Upper lobe of right lung (tissue), 1 donor: ENCODE results near the gene EIF4EBP2. TPM values are rescaled to one million over a fixed set of nuclear protein-coding genes. Genes with fewer than 3 reads are reported as not detected.
A peak's percentile ranks its signal among the peaks of the same experiment; 100 is the strongest.

ENCODE experiments used
- ATAC-seq: fragments of 200-7000 bp; cut with Tn5 transposase; one replicate; pipeline ENCODE4 v1.9.1; 2020; ENCODE audit warnings: mild to moderate bottlenecking, moderate library complexity
- DNase-seq: peaks from one replicate; pipeline ENCODE4 v3.0.0-alpha.2; 2020
- H3K27ac ChIP-seq: fragments of 200-600 bp; one replicate; pipeline ENCODE4 v1.8.0; 2022
- H3K27me3 ChIP-seq: fragments of 200-600 bp; one replicate; pipeline ENCODE4 v1.8.0; 2022; ENCODE audit warnings: mild to moderate bottlenecking
- H3K36me3 ChIP-seq: fragments of 200-600 bp; one replicate; pipeline ENCODE4 v1.8.0; 2022
- H3K4me1 ChIP-seq: fragments of 200-600 bp; one replicate; pipeline ENCODE4 v1.8.0; 2022
- H3K4me3 ChIP-seq: fragments of 200-600 bp; one replicate; pipeline ENCODE4 v1.8.0; 2022; ENCODE audit warnings: mild to moderate bottlenecking
- H3K9me3 ChIP-seq: fragments of 200-600 bp; one replicate; pipeline ENCODE4 v1.8.0; 2022
- CTCF ChIP-seq: fragments of 200-600 bp; IDR thresholded peaks from one replicate; pipeline ENCODE4 v1.8.0; 2022; ENCODE audit warnings: antibody characterized with exemption
- intact Hi-C: fragments of 100-400 bp; cut with DNase I; formaldehyde crosslinking; loops from one replicate; pipeline ENCODE4 v1.11.0; 2022
- total RNA-seq: library from RNA; stranded (reverse); fragmentation: NEBNext Ultra II Directional; extraction: Animal tissue kit (Norgen Biotek cat#: 25700); gene quantifications from one replicate; pipeline ENCODE4 v1.2.1, GENCODE V29; 2021
- donor health status: DM: no; HTN: yes; CAD: no; lungs with severe emphysema.

The EIF4EBP2 gene
- total RNA-seq, 1 donor from 2014 or later = 79.3 TPM

DNA sequence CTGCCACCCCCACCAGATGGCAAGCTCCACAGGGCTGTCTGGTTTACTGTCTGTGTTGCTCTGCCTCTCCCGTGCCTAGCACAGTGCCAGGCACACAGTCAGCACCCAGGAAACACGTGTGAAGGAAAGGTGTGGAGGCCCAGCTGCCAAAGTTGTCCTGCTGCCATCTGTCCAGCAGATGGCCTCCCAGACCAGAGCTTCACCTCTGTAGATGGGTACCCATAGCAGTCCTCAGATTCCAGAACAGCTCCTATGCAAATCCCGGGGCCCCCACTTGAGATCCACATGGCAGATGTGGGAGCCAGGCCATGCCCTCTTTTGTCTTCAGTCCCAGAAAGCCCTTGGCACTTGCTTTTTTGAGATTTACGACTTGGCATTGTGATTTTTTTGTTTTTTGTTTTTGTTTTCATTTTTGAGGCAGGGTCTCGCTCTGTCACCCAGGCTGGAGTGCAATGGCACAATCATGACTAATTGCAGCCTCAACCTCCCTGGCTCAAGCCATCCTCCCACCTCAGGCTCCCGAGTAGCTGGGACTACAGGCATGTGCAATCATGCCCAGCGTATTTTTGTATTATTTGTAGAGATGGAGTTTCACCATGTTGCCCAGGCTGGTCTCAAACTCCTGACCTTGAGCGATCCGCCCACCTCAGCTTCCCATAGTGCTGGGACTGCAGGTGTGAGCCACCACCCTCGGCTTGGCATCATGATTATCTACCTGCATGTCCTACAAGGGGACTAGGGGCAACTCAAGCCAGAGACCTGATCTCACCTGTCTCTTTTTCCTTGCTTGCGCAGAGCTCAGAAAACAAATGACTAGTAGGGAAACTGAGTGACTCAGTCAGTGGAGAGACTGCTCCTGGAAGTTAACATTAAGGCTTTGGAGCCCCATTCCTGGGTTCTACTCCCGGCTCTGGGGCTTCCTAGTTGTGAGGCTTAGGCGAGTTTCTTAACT is 57.7 kb downstream of the EIF4EBP2 start:
- Histone ChIP-seq H3K36me3 (no peaks in the 10 kb centered on the region), H3K9me3 (no peaks in the 10 kb centered on the region), H3K27ac (no peak overlapping the region), H3K4me3 (no peak overlapping the region), H3K4me1 (peaks cover 18% of the 10 kb centered on the region), H3K27me3 (peaks cover 7% of the 10 kb centered on the region)
- peak; percentile 72 for ATAC-seq
- DNase-seq = no peak
- TF ChIP-seq CTCF = peak; percentile 86
- intact Hi-C loops = loop anchor here (5.0 to 10.0 kb wide), 2 partner anchors 76 to 303 kb away; no protein-coding TSS in a partner anchor

GRCh38 chr10:70462349-70462984 is 58.5 kb downstream of the EIF4EBP2 start:
- no peaks in the 10 kb centered on the region for H3K36me3 ChIP-seq
- TF ChIP-seq CTCF = no peak
- intact Hi-C loops = loop anchor here (5.0 to 10.0 kb wide), 2 partner anchors 75 to 302 kb away; no protein-coding TSS in a partner anchor
- ATAC-seq (peak; percentile 23), DNase-seq (no peak)
- H3K4me1 ChIP-seq = peaks cover 18% of the 10 kb centered on the region
- no peak overlapping the region for H3K27ac ChIP-seq
- H3K9me3 ChIP-seq = no peaks in the 10 kb centered on the region
- H3K4me3 ChIP-seq = no peak overlapping the region
- peaks cover 7% of the 10 kb centered on the region for H3K27me3 ChIP-seq

DNA sequence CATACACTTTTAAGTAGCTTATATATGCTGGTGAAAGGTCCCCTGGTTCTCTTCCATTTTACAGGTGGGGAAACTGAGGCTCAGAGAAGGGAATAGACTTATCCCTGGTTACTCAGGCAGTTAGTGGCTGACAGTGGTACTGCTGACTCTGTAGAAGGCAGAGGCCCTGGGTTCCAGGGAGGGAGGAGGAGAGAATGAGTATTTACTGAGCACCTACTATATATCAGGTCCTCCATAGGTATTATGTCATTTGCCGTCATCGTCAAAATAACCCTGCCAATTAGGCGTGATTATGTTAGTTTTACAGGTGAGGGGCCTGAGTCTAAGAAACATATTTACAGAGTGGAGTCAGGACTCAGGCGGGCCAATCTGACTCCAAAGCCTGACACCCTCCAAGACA is 61.3 kb downstream of the EIF4EBP2 start:
- Histone ChIP-seq H3K36me3 (no peaks in the 10 kb centered on the region), H3K4me1 (peaks cover 13% of the 10 kb centered on the region), H3K27me3 (no peaks in the 10 kb centered on the region), H3K4me3 (no peak overlapping the region), H3K9me3 (no peaks in the 10 kb centered on the region), H3K27ac (no peak overlapping the region)
- no peak for ATAC-seq
- no peak for TF ChIP-seq CTCF
- DNase-seq = no peak
- intact Hi-C loops = loop anchor here (10.0 kb wide), 1 partner anchor 300 kb away; no protein-coding TSS in a partner anchor

DNA sequence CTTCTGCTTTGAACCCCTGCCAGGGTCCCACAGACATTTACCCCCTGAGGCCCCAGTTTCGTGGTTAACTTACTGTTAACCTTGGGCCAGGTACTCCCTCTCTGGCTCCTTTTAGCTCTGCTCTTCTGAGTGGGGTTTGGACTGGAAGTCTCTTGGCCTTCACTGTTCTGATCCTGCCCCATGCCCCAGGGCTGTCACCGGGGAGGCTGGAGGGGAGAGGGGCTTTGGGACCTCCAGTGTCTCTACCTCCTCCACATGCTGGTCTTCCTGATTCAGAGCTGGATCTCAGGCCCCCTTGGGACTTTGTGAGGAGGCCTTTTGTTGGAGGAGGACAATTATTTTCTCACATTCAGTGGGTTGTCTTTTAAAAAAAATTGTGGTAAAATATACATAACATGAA is 61.9 kb downstream of the EIF4EBP2 start:
- Histone ChIP-seq H3K4me3 (no peak overlapping the region), H3K27me3 (no peaks in the 10 kb centered on the region), H3K27ac (no peak overlapping the region), H3K9me3 (no peaks in the 10 kb centered on the region), H3K36me3 (no peaks in the 10 kb centered on the region), H3K4me1 (peaks cover 13% of the 10 kb centered on the region)
- no peak for TF ChIP-seq CTCF
- ATAC-seq = no peak
- DNase-seq = no peak
- intact Hi-C loops = loop anchor here (10.0 kb wide), 1 partner anchor 299 kb away; no protein-coding TSS in a partner anchor

DNA sequence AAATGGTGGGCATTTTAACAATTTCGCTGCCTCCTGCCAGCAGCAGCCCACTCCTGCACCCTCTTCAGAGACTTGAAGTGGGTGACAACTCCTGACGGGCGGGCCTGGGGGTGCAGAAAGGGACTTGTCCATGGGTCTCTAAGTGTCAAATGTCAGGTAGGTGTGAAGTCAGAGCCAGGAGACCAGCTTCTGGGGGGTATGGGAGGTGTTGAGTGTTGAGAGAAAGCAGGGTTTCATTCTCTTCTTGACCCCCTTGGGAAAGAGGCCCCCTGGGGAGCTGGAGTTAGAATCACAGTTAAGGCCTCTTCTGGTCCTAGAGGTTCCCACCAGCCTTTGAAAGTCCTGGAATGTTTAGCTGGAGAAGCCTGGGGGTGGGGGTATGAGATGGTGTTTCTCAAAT is 63.0 kb downstream of the EIF4EBP2 start:
- DNase-seq = no peak
- no peaks in the 10 kb centered on the region for H3K9me3 ChIP-seq
- no peak overlapping the region for H3K27ac ChIP-seq
- H3K4me3 ChIP-seq = no peak overlapping the region
- no peaks in the 10 kb centered on the region for H3K36me3 ChIP-seq
- ATAC-seq = no peak
- TF ChIP-seq CTCF = no peak
- no peaks in the 10 kb centered on the region for H3K27me3 ChIP-seq
- intact Hi-C loops = loop anchor here (10.0 kb wide), 1 partner anchor 298 kb away; no protein-coding TSS in a partner anchor
- H3K4me1 ChIP-seq = peaks cover 10% of the 10 kb centered on the region
